Activated B cell treated with CpG ODN at 0.5 μM for 24 hours (primary cell): Measurements from ENCODE around the gene LAMTOR2. TPM values are rescaled to one million over a fixed set of nuclear protein-coding genes. Genes with fewer than 3 reads are reported as not detected.

ENCODE experiments used
- ATAC-seq: fragments of 200-7000 bp; cut with Tn5 transposase; one replicate; pipeline ENCODE4 v1.10.0; 2021; ENCODE audit warnings: low read depth, mild to moderate bottlenecking, moderate library complexity
- CTCF ChIA-PET: fragments of 350-600 bp; sonication (Branson Sonifier 250); formaldehyde crosslinking; loops from one replicate; lab custom pipeline; 2021; ENCODE audit warnings: antibody characterized with exemption; lab: Charles Lee
- POLR2A ChIA-PET: fragments of 350-600 bp; sonication (Branson Sonifier 250); formaldehyde crosslinking; loops from one replicate; lab custom pipeline; 2021; ENCODE audit warnings: antibody characterized with exemption; lab: Charles Lee
- DNase-seq: peaks from one replicate; pipeline ENCODE4 v3.0.0; 2022
- H3K27ac Mint-ChIP-seq: one replicate; pipeline ENCODE4 v1.8.0; 2020; ENCODE audit warnings: mixed read lengths
- H3K27me3 Mint-ChIP-seq: one replicate; pipeline ENCODE4 v1.8.0; 2021; ENCODE audit warnings: mixed read lengths
- H3K36me3 Mint-ChIP-seq: one replicate; pipeline ENCODE4 v1.8.0; 2021; ENCODE audit warnings: low read depth, mixed read lengths
- H3K4me1 Mint-ChIP-seq: one replicate; pipeline ENCODE4 v1.8.0; 2021; ENCODE audit warnings: mixed read lengths
- H3K4me3 Mint-ChIP-seq: one replicate; pipeline ENCODE4 v1.8.0; 2020; ENCODE audit warnings: mild to moderate bottlenecking, mixed read lengths
- H3K9me3 Mint-ChIP-seq: one replicate; pipeline ENCODE4 v1.8.0; 2020; ENCODE audit warnings: mixed read lengths
- intact Hi-C: fragments of 100-400 bp; cut with micrococcal nuclease; formaldehyde crosslinking; loops from one replicate; pipeline ENCODE4 v1.15.1; 2024
- total RNA-seq: library from RNA; stranded (reverse); gene quantifications from 2 replicates; pipeline ENCODE4 v1.2.3, GENCODE V29; 2022
- TF ChIP-seq, protein P1 (sequence below): fragments of 200-600 bp; IDR thresholded peaks from one replicate; pipeline ENCODE4 v1.8.0; 2022; ENCODE audit warnings: antibody characterized with exemption, mild to moderate bottlenecking

The LAMTOR2 gene
- total RNA-seq, 1 donor from 2014 or later = 48.0 TPM

DNA sequence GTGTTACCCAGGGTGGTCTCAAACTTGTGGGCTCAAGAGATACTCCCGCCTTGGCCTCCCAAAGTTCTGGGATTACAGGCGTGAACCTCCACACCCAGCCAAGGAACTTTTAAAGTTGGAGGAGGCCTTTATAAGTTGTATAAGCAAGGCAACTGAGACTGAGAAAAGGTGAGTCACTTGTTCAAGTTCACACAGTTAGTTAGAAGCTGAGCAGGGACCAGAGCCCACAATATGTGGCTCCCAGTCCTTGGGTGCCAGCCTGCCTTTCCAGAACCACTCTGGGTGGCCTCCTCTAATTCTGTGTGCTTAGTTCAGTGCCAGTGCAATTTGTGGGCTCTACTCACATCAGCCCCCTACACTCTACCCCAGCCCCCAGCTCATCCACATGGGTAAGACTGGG, 10.0 kb downstream of the LAMTOR2 start:
- H3K4me3 Mint-ChIP-seq = no peak overlapping the region
- CTCF ChIA-PET = interaction anchor here (2.7 kb wide), 1 partner anchor 75 kb away, joined by 7 read pairs; no protein-coding TSS in a partner anchor
- no peak overlapping the region for H3K27ac Mint-ChIP-seq
- no peak for ATAC-seq
- no peak for DNase-seq
- H3K27me3 Mint-ChIP-seq = no peaks in the 10 kb centered on the region
- H3K9me3 Mint-ChIP-seq = no peaks in the 10 kb centered on the region
- POLR2A ChIA-PET = no interaction called here
- no peaks in the 10 kb centered on the region for H3K4me1 Mint-ChIP-seq
- intact Hi-C loops = no loop called here
- H3K36me3 Mint-ChIP-seq = no peaks in the 10 kb centered on the region
- TF ChIP-seq, protein P1, sequence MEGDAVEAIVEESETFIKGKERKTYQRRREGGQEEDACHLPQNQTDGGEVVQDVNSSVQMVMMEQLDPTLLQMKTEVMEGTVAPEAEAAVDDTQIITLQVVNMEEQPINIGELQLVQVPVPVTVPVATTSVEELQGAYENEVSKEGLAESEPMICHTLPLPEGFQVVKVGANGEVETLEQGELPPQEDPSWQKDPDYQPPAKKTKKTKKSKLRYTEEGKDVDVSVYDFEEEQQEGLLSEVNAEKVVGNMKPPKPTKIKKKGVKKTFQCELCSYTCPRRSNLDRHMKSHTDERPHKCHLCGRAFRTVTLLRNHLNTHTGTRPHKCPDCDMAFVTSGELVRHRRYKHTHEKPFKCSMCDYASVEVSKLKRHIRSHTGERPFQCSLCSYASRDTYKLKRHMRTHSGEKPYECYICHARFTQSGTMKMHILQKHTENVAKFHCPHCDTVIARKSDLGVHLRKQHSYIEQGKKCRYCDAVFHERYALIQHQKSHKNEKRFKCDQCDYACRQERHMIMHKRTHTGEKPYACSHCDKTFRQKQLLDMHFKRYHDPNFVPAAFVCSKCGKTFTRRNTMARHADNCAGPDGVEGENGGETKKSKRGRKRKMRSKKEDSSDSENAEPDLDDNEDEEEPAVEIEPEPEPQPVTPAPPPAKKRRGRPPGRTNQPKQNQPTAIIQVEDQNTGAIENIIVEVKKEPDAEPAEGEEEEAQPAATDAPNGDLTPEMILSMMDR = no peak

GRCh38 chr1:156065212-156065611, 10.6 kb downstream of the LAMTOR2 start:
- no peaks in the 10 kb centered on the region for H3K27me3 Mint-ChIP-seq
- H3K27ac Mint-ChIP-seq = no peak overlapping the region
- no peak overlapping the region for H3K4me3 Mint-ChIP-seq
- intact Hi-C loops = no loop called here
- H3K36me3 Mint-ChIP-seq = no peaks in the 10 kb centered on the region
- no peaks in the 10 kb centered on the region for H3K9me3 Mint-ChIP-seq
- ChIA-PET POLR2A (interaction anchor here (0.6 kb wide), 1 partner anchor 504 kb away, joined by 4 read pairs; no protein-coding TSS in a partner anchor), CTCF (interaction anchor here (2.7 kb wide), 1 partner anchor 76 kb away, joined by 7 read pairs; no protein-coding TSS in a partner anchor)
- TF ChIP-seq, protein P1 = no peak
- DNase-seq (no peak), ATAC-seq (no peak)
- no peaks in the 10 kb centered on the region for H3K4me1 Mint-ChIP-seq

- ATAC-seq (no peak), DNase-seq (no peak)
- ChIA-PET POLR2A (interaction anchor here (0.6 to 1.0 kb wide), 2 partner anchors 132 to 504 kb away, joined by 3 to 4 read pairs; partner anchors contain the start of gene KHDC4), CTCF (interaction anchor here (0.9 to 2.7 kb wide), 11 partner anchors 8 to 135 kb away, joined by 3 to 9 read pairs (median 3); partner anchors contain the start of genes SSR2 and UBQLN4)
- intact Hi-C loops = loop anchor here (1.0 kb wide), 2 partner anchors 128 to 133 kb away; no protein-coding TSS in a partner anchor
- Mint-ChIP-seq H3K9me3 (no peaks in the 10 kb centered on the region), H3K27ac (no peak overlapping the region), H3K4me3 (no peak overlapping the region), H3K36me3 (no peaks in the 10 kb centered on the region), H3K4me1 (no peaks in the 10 kb centered on the region), H3K27me3 (no peaks in the 10 kb centered on the region)
- TF ChIP-seq, protein P1 = no peak
These were observed 11.3 kb downstream of the LAMTOR2 start for GRCh38 chr1:156065871-156066270.

GRCh38 chr1:156067262-156067661, 12.7 kb downstream of the LAMTOR2 start:
- H3K9me3 Mint-ChIP-seq = no peaks in the 10 kb centered on the region
- no peaks in the 10 kb centered on the region for H3K36me3 Mint-ChIP-seq
- TF ChIP-seq, protein P1 = no peak
- intact Hi-C loops = no loop called here
- H3K27ac Mint-ChIP-seq = no peak overlapping the region
- POLR2A ChIA-PET = no interaction called here
- DNase-seq (no peak), ATAC-seq (no peak)
- H3K27me3 Mint-ChIP-seq = no peaks in the 10 kb centered on the region
- CTCF ChIA-PET = interaction anchor here (1.0 to 1.5 kb wide), 4 partner anchors 10 to 129 kb away, joined by 3 to 9 read pairs (median 4); no protein-coding TSS in a partner anchor
- H3K4me3 Mint-ChIP-seq = no peak overlapping the region
- no peaks in the 10 kb centered on the region for H3K4me1 Mint-ChIP-seq

GRCh38 chr1:156069490-156070455, 15.2 kb downstream of the LAMTOR2 start:
- intact Hi-C loops = no loop called here
- no peaks in the 10 kb centered on the region for H3K27me3 Mint-ChIP-seq
- TF ChIP-seq, protein P1 = no peak
- no peaks in the 10 kb centered on the region for H3K4me1 Mint-ChIP-seq
- no peak overlapping the region for H3K27ac Mint-ChIP-seq
- H3K4me3 Mint-ChIP-seq = no peak overlapping the region
- CTCF ChIA-PET = interaction anchor here (0.6 kb wide), 1 partner anchor 668 kb away, joined by 3 read pairs; no protein-coding TSS in a partner anchor
- POLR2A ChIA-PET = no interaction called here
- H3K9me3 Mint-ChIP-seq = no peaks in the 10 kb centered on the region
- no peak for ATAC-seq
- no peak for DNase-seq
- no peaks in the 10 kb centered on the region for H3K36me3 Mint-ChIP-seq
